C4-2B (cell line): ENCODE results near the gene REG3G.

ENCODE experiments used
- H3K27ac ChIP-seq: fragments of 450-650 bp; 2 replicates; pipeline ENCODE4 v1.5.1; 2017
- ZFX ChIP-seq: fragments of 450-650 bp; IDR thresholded peaks from 2 replicates; pipeline ENCODE4 v1.6.1; 2017
- TF ChIP-seq, protein P1 (sequence below): fragments of 450-650 bp; conservative IDR thresholded peaks from 2 replicates; pipeline ENCODE4 v1.5.1; 2017; ENCODE audit warnings: mild to moderate bottlenecking

REG3G gene

GRCh38 chr2:79025421-79025820 lies at the start of gene REG3G:
REG3G (plus strand) TSS chr2:79025702; CDS start chr2:79026094, 392 bp downstream.
- no peak within 1 kb of the TSS for H3K27ac ChIP-seq
- TF ChIP-seq, protein P1, sequence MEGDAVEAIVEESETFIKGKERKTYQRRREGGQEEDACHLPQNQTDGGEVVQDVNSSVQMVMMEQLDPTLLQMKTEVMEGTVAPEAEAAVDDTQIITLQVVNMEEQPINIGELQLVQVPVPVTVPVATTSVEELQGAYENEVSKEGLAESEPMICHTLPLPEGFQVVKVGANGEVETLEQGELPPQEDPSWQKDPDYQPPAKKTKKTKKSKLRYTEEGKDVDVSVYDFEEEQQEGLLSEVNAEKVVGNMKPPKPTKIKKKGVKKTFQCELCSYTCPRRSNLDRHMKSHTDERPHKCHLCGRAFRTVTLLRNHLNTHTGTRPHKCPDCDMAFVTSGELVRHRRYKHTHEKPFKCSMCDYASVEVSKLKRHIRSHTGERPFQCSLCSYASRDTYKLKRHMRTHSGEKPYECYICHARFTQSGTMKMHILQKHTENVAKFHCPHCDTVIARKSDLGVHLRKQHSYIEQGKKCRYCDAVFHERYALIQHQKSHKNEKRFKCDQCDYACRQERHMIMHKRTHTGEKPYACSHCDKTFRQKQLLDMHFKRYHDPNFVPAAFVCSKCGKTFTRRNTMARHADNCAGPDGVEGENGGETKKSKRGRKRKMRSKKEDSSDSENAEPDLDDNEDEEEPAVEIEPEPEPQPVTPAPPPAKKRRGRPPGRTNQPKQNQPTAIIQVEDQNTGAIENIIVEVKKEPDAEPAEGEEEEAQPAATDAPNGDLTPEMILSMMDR = no peak
- TF ChIP-seq ZFX = no peak

DNA sequence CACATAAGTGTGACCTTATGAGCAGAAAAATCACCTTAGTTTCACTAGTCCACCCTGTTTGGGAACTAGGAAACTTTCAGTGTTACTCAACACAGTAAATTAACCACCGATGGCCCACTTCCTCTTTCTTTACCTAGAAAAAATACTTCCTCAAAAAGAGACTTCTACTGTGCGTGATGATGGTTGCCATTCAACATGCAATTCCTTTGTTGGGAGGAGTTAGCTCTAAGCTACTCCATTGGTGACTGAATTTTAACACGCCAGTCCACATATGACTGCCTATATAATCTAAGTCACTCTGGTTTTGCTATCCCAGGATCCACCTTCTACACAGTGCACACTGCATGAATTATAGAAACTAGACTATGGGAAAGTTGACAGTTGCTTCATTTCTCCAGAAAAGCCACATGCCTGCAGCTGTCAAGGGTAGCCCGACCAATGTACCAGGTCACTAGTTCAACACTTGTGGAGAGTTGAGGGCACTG lies 47.8 kb upstream of the REG3G start:
- no peak overlapping the region for H3K27ac ChIP-seq
- TF ChIP-seq ZFX = no peak
- TF ChIP-seq, protein P1 = no peak

- no peak for TF ChIP-seq ZFX
- TF ChIP-seq, protein P1 = no peak
- H3K27ac ChIP-seq = no peak overlapping the region
Measured at GRCh38 chr2:78978340-78978739, 47.2 kb upstream of the REG3G start.

DNA sequence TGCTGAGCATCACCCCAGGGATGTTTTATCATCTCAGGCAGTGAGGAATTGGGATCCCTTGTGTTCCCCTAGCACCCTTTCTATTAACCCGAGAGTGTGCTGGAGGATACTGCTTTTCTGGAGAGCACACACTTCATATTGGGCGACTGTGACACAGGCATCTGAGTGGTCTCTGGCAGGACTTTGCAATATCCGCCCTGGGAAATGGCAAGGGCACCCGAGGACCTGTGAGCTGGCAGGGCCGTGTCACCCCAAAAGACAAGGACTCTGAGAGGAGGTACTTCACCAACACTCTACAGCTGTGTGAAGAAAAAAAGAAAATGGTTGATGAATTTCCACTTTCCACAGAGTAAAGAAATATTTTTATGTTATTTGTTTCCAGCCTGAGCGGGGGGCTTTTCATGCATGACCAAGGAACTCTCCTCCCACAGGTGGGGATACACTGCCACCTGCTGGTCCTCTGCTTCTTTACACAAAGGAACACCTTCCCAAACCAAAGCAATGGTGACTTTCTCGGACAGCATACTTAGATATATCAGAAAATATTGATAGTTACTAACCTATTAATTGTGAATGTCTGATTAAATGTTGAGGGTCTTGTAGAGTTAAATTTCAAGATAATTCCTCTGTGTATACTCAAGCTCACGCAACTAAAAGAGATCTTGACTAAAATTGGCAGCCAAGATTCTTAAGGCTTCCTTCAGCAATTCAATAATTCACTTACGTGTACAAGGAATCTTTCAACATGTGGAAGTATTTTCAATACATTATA lies 45.9 kb upstream of the REG3G start:
- TF ChIP-seq, protein P1 = peak; percentile 88
- no peak for TF ChIP-seq ZFX
- H3K27ac ChIP-seq = no peak overlapping the region

DNA sequence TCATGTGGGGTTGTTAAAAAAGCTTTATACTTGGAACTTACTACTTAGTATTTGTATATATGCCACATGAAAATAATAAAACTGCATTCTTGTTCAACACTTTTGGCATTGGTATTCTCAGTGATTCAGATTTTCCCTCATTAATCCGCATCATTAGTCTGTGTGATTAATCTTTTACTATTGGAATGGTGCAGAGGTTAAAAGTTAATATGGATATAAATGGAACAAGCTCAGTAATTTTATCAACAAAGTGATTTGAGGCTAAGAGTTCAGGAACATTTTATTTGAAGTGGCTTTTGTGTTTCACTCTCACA lies 45.4 kb upstream of the REG3G start:
- TF ChIP-seq, protein P1 = no peak
- no peak for TF ChIP-seq ZFX
- H3K27ac ChIP-seq = no peak overlapping the region

GRCh38 chr2:78980871-78981270 lies 44.6 kb upstream of the REG3G start:
- TF ChIP-seq ZFX = no peak
- TF ChIP-seq, protein P1 = no peak
- H3K27ac ChIP-seq = no peak overlapping the region

DNA sequence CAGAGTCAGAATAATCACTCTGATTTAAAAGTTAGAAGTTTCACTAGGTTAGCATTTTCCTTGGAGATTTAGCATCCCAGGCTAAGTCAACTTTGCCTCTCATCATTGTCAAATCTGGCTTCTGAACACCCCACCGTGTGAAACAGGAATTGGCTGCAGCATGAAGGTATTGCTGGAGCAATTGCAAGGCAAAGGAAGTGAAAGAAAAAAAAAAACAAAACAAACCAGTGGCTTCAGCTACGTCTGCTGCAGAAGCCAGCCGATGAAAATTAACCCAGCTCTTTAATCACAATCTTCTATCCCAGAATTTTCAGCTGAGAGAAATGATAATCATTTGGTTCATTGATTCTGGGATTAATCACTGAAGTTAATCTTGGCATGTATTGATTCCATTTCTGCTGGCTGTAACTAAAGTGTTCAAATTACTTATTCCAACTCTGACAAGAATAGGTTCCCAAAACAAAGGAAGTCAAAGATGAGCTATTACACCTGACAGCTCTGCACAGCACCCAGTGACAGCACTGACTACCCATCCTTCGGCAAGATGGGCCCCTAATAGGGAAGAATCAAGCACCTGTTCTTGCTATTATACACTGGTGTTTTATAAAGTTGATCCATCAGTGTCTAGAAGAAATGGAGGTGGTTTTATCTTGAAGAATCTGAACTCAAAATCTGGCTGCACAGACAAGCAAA lies 42.7 kb upstream of the REG3G start:
- H3K27ac ChIP-seq = no peak overlapping the region
- TF ChIP-seq, protein P1 = no peak
- no peak for TF ChIP-seq ZFX
